ENCODE measurements around the gene ABCG2. TPM values are rescaled to one million over a fixed set of nuclear protein-coding genes. Genes with fewer than 3 reads are reported as not detected.

The ABCG2 gene
- total and polyA plus RNA-seq, 3 donors from 2014 or later = 4.3 to 9.5 (median 9.4) TPM

GRCh38 chr4:88075336-88075735, 83.1 kb downstream of the ABCG2 start:
- no peaks in the 10 kb centered on the region for H3K27me3 ChIP-seq
- H3K4me3 ChIP-seq = no peak overlapping the region
- no peaks in the 10 kb centered on the region for H3K9me3 ChIP-seq
- TF ChIP-seq CTCF (IDR thresholded peaks at IDR 0.05) (no peak), POLR2A (IDR thresholded peaks at IDR 0.05) (no peak)
- H3K36me3 ChIP-seq (ENCODE audit: low read depth, missing control alignments) = no peaks in the 10 kb centered on the region
- 79 to 91% methylated on average over 9 of the region's 9 CpGs for WGBS, 2 donors
- no peak for DNase-seq
- intact Hi-C loops (cut with DNase I; ENCODE audit: low total_unique reads) = no loop called here
- no peaks in the 10 kb centered on the region for H3K4me1 ChIP-seq
- H3K27ac ChIP-seq = no peak overlapping the region

- TF ChIP-seq POLR2A (IDR thresholded peaks at IDR 0.05) (no peak), CTCF (IDR thresholded peaks at IDR 0.05) (no peak)
- H3K4me1 ChIP-seq = no peaks in the 10 kb centered on the region
- no peaks in the 10 kb centered on the region for H3K9me3 ChIP-seq
- DNase-seq = no peak
- WGBS, 2 donors = 92 to 96% methylated on average over 1 of the region's 1 CpG
- no peaks in the 10 kb centered on the region for H3K27me3 ChIP-seq
- intact Hi-C loops (cut with DNase I; ENCODE audit: low total_unique reads) = no loop called here
- H3K4me3 ChIP-seq = no peak overlapping the region
- H3K36me3 ChIP-seq (ENCODE audit: low read depth, missing control alignments) = peaks cover 3% of the 10 kb centered on the region
- no peak overlapping the region for H3K27ac ChIP-seq
Observed at GRCh38 chr4:88070031-88070430, 88.4 kb downstream of the ABCG2 start.

GRCh38 chr4:88064410-88064809, 94.0 kb downstream of the ABCG2 start:
- 83 to 94% methylated on average over 6 of the region's 6 CpGs for WGBS, 2 donors
- H3K36me3 ChIP-seq (ENCODE audit: low read depth, missing control alignments) = peaks cover 3% of the 10 kb centered on the region
- TF ChIP-seq CTCF (IDR thresholded peaks at IDR 0.05) = no peak
- TF ChIP-seq POLR2A (IDR thresholded peaks at IDR 0.05) = no peak
- DNase-seq = no peak
- no peaks in the 10 kb centered on the region for H3K9me3 ChIP-seq
- no peaks in the 10 kb centered on the region for H3K4me1 ChIP-seq
- H3K27me3 ChIP-seq = no peaks in the 10 kb centered on the region
- intact Hi-C loops (cut with DNase I; ENCODE audit: low total_unique reads) = no loop called here
- no peak overlapping the region for H3K4me3 ChIP-seq
- no peak overlapping the region for H3K27ac ChIP-seq

- Histone ChIP-seq H3K27ac (no peak overlapping the region), H3K4me1 (no peaks in the 10 kb centered on the region), H3K9me3 (no peaks in the 10 kb centered on the region), H3K36me3 (ENCODE audit: low read depth, missing control alignments) (peaks cover 3% of the 10 kb centered on the region), H3K27me3 (no peaks in the 10 kb centered on the region), H3K4me3 (no peak overlapping the region)
- no peak for DNase-seq
- WGBS, 2 donors = 86 to 90% methylated on average over 5 of the region's 5 CpGs
- intact Hi-C loops (cut with DNase I; ENCODE audit: low total_unique reads) = no loop called here
- TF ChIP-seq POLR2A (IDR thresholded peaks at IDR 0.05) (no peak), CTCF (IDR thresholded peaks at IDR 0.05) (no peak)
Observed at GRCh38 chr4:88063634-88064296, 94.7 kb downstream of the ABCG2 start.

- no peak overlapping the region for H3K4me3 ChIP-seq
- WGBS, 2 donors = 83 to 94% methylated on average over 1 of the region's 1 CpG
- H3K27me3 ChIP-seq = no peaks in the 10 kb centered on the region
- no peak for DNase-seq
- no peaks in the 10 kb centered on the region for H3K4me1 ChIP-seq
- no peak overlapping the region for H3K27ac ChIP-seq
- no peak for TF ChIP-seq CTCF (IDR thresholded peaks at IDR 0.05)
- no peak for TF ChIP-seq POLR2A (IDR thresholded peaks at IDR 0.05)
- H3K9me3 ChIP-seq = no peaks in the 10 kb centered on the region
- intact Hi-C loops (cut with DNase I; ENCODE audit: low total_unique reads) = no loop called here
- peaks cover 3% of the 10 kb centered on the region for H3K36me3 ChIP-seq (ENCODE audit: low read depth, missing control alignments)
Observed at GRCh38 chr4:88062843-88063242, 95.6 kb downstream of the ABCG2 start.

Measured in testis (tissue), 3 donors.